ENCODE measurements around the gene MGMT. TPM values are rescaled to one million over a fixed set of nuclear protein-coding genes. Genes with fewer than 3 reads are reported as not detected.
"Not testable (repeated sequence)": the region's sequence is repeated elsewhere in the genome, so short reads cannot be mapped to it uniquely, and the experiment has no call there.

Gene MGMT
- total and polyA plus RNA-seq, 9 donors = 4.5 to 53.3 (median 25.4) TPM

GRCh38 chr10:129421399-129422010 lies 45.5 kb upstream of the MGMT start:
- no peaks in the 10 kb centered on the region for H3K9me3 ChIP-seq
- 94 to 96% (median 95%) methylated on average over 10 of the region's 10 CpGs for WGBS, 3 donors
- H3K27me3 ChIP-seq = no peaks in the 10 kb centered on the region
- H3K4me3 ChIP-seq = no peak overlapping the region
- H3K27ac ChIP-seq = no peak overlapping the region
- no peak for TF ChIP-seq CTCF (IDR thresholded peaks at IDR 0.05)
- no peak for TF ChIP-seq EP300 (IDR thresholded peaks at IDR 0.05)
- TF ChIP-seq POLR2A (IDR thresholded peaks at IDR 0.05) = no peak
- no peak for DNase-seq
- H3K36me3 ChIP-seq = no peaks in the 10 kb centered on the region
- intact Hi-C loops (cut with DNase I) = no loop called here
- H3K4me1 ChIP-seq (ENCODE audit: insufficient read depth) = no peaks in the 10 kb centered on the region

- Histone ChIP-seq H3K4me3 (no peak overlapping the region), H3K9me3 (no peaks in the 10 kb centered on the region), H3K36me3 (no peaks in the 10 kb centered on the region), H3K27ac (no peak overlapping the region), H3K4me1 (ENCODE audit: insufficient read depth) (no peaks in the 10 kb centered on the region), H3K27me3 (no peaks in the 10 kb centered on the region)
- intact Hi-C loops (cut with DNase I) = no loop called here
- no peak for TF ChIP-seq EP300 (IDR thresholded peaks at IDR 0.05)
- no peak for TF ChIP-seq POLR2A (IDR thresholded peaks at IDR 0.05)
- TF ChIP-seq CTCF (IDR thresholded peaks at IDR 0.05) = no peak
- 20 to 71% (median 21%) methylated on average over 15 of the region's 15 CpGs for WGBS, 3 donors
- DNase-seq = peak in 1 of 5 donors; percentile 21
These were observed 42.1 kb upstream of the MGMT start for GRCh38 chr10:129424978-129425377.

- Histone ChIP-seq H3K9me3 (no peaks in the 10 kb centered on the region), H3K4me1 (ENCODE audit: insufficient read depth) (no peaks in the 10 kb centered on the region), H3K27ac (no peak overlapping the region), H3K4me3 (no peak overlapping the region), H3K36me3 (no peaks in the 10 kb centered on the region), H3K27me3 (no peaks in the 10 kb centered on the region)
- TF ChIP-seq POLR2A (IDR thresholded peaks at IDR 0.05) = no peak
- TF ChIP-seq CTCF (IDR thresholded peaks at IDR 0.05) = no peak
- TF ChIP-seq EP300 (IDR thresholded peaks at IDR 0.05) = no peak
- DNase-seq = no peak
- 26 to 29% (median 27%) methylated on average over 6 of the region's 6 CpGs for WGBS, 3 donors
- intact Hi-C loops (cut with DNase I) = no loop called here
These were observed 40.4 kb upstream of the MGMT start for GRCh38 chr10:129426606-129427005.

- intact Hi-C loops (cut with DNase I) = no loop called here
- 89 to 90% (median 90%) methylated on average over 7 of the region's 7 CpGs for WGBS, 3 donors
- TF ChIP-seq EP300 (IDR thresholded peaks at IDR 0.05) = no peak
- TF ChIP-seq CTCF (IDR thresholded peaks at IDR 0.05) = no peak
- no peak for TF ChIP-seq POLR2A (IDR thresholded peaks at IDR 0.05)
- Histone ChIP-seq H3K27ac (no peak overlapping the region), H3K9me3 (no peaks in the 10 kb centered on the region), H3K4me3 (no peak overlapping the region), H3K4me1 (ENCODE audit: insufficient read depth) (no peaks in the 10 kb centered on the region), H3K36me3 (no peaks in the 10 kb centered on the region), H3K27me3 (no peaks in the 10 kb centered on the region)
- DNase-seq = no peak
These were observed 33.8 kb upstream of the MGMT start for GRCh38 chr10:129433266-129433665.

GRCh38 chr10:129435724-129436123 lies 31.3 kb upstream of the MGMT start:
- DNase-seq; intact Hi-C loops (cut with DNase I); H3K36me3 ChIP-seq; H3K4me1 ChIP-seq (ENCODE audit: insufficient read depth); H3K9me3 ChIP-seq; H3K27me3 ChIP-seq; H3K4me3 ChIP-seq; H3K27ac ChIP-seq: not testable (repeated sequence)
- WGBS, 3 donors = 88 to 92% (median 91%) methylated on average over 4 of the region's 4 CpGs

Measured in ovary (tissue), 9 donors.